NT2/D1 (cell line): Measurements from ENCODE around the gene ZNF808.

Experiments used
- SUZ12 ChIP-seq: IDR thresholded peaks from 2 replicates; pipeline ENCODE4 v1.6.1; 2011; ENCODE audit not compliant: insufficient read length, insufficient read depth; ENCODE audit errors: extremely low read depth
- YY1 ChIP-seq: IDR thresholded peaks from 2 replicates; pipeline ENCODE4 v1.6.1; 2011; ENCODE audit not compliant: insufficient read length, insufficient read depth
- ZNF274 ChIP-seq: IDR thresholded peaks from 2 replicates; pipeline ENCODE4 v1.6.1; 2011; ENCODE audit warnings: mild to moderate bottlenecking, low read depth, low read length

- no peak for TF ChIP-seq ZNF274
- no peak for TF ChIP-seq YY1
- no peak for TF ChIP-seq SUZ12
Measured at GRCh38 chr19:52520013-52520412, 7.5 kb upstream of the ZNF808 start.
